Ishikawa (cell line): ENCODE measurements around the gene RHBDF2.
A peak's percentile ranks its signal among the peaks of the same experiment; 100 is the strongest.

Source experiments
- CEBPB ChIP-seq: IDR thresholded peaks from 2 replicates; pipeline ENCODE4 v1.6.1; 2012
- CREB1 ChIP-seq: IDR thresholded peaks from 2 replicates; pipeline ENCODE4 v1.6.1; 2012; ENCODE audit warnings: low read depth
- EGR1 ChIP-seq: IDR thresholded peaks from 2 replicates; pipeline ENCODE4 v1.6.1; 2012
- EP300 ChIP-seq: IDR thresholded peaks from 2 replicates; pipeline ENCODE4 v1.6.1; 2012; ENCODE audit warnings: borderline replicate concordance
- FOXM1 ChIP-seq: IDR thresholded peaks from 2 replicates; pipeline ENCODE4 v1.6.1; 2012; ENCODE audit warnings: low read depth, borderline replicate concordance
- MAX ChIP-seq: IDR thresholded peaks from 2 replicates; pipeline ENCODE4 v1.6.1; 2012
- NFIC ChIP-seq: IDR thresholded peaks from 2 replicates; pipeline ENCODE4 v1.6.1; 2012
- RAD21 ChIP-seq: IDR thresholded peaks from 2 replicates; pipeline ENCODE4 v1.6.1; 2012; ENCODE audit warnings: low read depth
- REST ChIP-seq: IDR thresholded peaks from 2 replicates; pipeline ENCODE4 v1.6.1; 2012; ENCODE audit warnings: low read depth, mild to moderate bottlenecking
- TAF1 ChIP-seq: IDR thresholded peaks from 2 replicates; pipeline ENCODE4 v1.6.1; 2012; ENCODE audit warnings: low read depth, mild to moderate bottlenecking
- TCF12 ChIP-seq: IDR thresholded peaks from 2 replicates; pipeline ENCODE4 v1.6.1; 2012; ENCODE audit warnings: low read depth
- TEAD4 ChIP-seq: IDR thresholded peaks from 2 replicates; pipeline ENCODE4 v1.6.1; 2012
- USF1 ChIP-seq: IDR thresholded peaks from 2 replicates; pipeline ENCODE4 v1.6.1; 2012
- YY1 ChIP-seq: IDR thresholded peaks from 2 replicates; pipeline ENCODE4 v1.6.1; 2012; ENCODE audit warnings: low read depth
- ZBTB7A ChIP-seq: IDR thresholded peaks from 2 replicates; pipeline ENCODE4 v1.6.1; 2012; ENCODE audit warnings: low read depth

RHBDF2 gene

GRCh38 chr17:76547642-76548202 lies 46.5 kb upstream of the RHBDF2 start:
- TF ChIP-seq MAX (no peak), CREB1 (no peak), REST (no peak), EGR1 (no peak), EP300 (no peak), CEBPB (no peak), TEAD4 (no peak), YY1 (no peak), RAD21 (no peak)

GRCh38 chr17:76547183-76547641 lies 46.0 kb upstream of the RHBDF2 start:
- TF ChIP-seq RAD21 (peak; percentile 88), NFIC (no peak), TEAD4 (no peak)

GRCh38 chr17:76546556-76547182 lies 45.4 kb upstream of the RHBDF2 start:
- TF ChIP-seq RAD21 (no peak), EP300 (peak; percentile 5; the same call in 1 of the 2 replicates)

DNA sequence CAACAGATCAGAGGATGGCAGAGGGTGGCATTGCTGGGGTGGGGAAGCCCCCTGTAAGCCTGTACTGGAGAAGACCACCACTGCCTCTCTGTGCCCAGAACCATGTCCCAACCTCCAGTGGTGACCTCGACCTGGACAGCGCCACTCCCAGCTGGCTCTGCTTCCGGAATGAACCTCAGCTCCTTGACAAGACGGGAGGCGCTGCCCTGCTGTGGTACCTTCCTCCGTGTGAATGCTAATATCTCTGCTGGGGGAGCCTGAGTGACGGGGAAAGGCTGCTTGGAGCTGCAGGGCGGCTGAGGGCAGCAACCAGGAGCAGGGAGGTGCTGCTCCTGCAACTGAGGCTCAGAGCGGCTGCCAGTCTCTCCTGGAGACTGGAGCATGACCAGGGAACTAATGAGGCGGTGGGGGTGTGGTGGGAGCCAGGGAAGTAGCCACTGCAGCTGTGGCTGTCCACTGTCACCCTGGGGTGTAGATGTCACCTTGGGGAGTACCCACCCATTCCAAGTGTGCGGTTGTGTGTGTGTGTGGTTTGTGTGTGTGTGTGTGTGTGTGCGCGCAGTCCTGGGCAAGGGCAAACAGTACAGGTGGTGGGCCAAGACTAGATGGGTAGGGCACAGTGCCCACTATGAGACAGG lies 44.8 kb upstream of the RHBDF2 start:
- TF ChIP-seq CREB1 (no peak), EP300 (no peak), MAX (no peak), TEAD4 (no peak), REST (peak; percentile 38; the same call in 1 of the 2 replicates)

GRCh38 chr17:76544546-76545365 lies 43.5 kb upstream of the RHBDF2 start:
- TF ChIP-seq EP300 = no peak
- no peak for TF ChIP-seq EGR1
- TF ChIP-seq NFIC = no peak
- TF ChIP-seq USF1 = no peak
- TF ChIP-seq RAD21 = no peak
- TF ChIP-seq TEAD4 = no peak
- TF ChIP-seq TCF12 = no peak
- TF ChIP-seq FOXM1 = no peak
- no peak for TF ChIP-seq TAF1
- no peak for TF ChIP-seq REST
- no peak for TF ChIP-seq CREB1
- no peak for TF ChIP-seq ZBTB7A
- no peak for TF ChIP-seq MAX
- TF ChIP-seq YY1 = no peak
- TF ChIP-seq CEBPB = no peak
